ENCODE results near the gene FBXO45.
A peak's percentile ranks its signal among the peaks of the same experiment; 100 is the strongest.

DNA sequence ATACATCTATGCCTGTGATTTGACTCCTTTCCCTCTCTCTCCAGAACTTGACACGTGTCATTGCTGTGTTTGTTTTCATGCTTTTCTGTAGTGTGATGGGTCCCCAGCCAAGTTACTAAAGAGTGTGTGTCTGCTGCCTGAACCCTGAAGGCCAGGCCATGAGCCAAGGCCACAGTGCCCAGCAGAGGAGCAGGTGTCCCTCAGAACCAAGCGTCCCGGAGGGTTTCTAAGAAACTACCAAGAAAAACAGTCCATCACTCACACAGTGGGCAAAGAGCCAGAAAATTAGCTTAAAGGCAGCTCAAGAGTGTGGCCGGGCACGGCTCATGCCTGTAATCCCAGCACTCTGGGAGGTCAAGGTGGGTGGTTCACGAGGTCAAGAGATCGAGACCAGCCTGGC, 35.2 kb downstream of the FBXO45 start:
- TF ChIP-seq, protein P1, sequence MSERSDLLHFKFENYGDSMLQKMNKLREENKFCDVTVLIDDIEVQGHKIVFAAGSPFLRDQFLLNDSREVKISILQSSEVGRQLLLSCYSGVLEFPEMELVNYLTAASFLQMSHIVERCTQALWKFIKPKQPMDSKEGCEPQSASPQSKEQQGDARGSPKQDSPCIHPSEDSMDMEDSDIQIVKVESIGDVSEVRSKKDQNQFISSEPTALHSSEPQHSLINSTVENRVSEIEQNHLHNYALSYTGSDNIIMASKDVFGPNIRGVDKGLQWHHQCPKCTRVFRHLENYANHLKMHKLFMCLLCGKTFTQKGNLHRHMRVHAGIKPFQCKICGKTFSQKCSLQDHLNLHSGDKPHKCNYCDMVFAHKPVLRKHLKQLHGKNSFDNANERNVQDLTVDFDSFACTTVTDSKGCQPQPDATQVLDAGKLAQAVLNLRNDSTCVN (CRISPR knock-in tag; IDR thresholded peaks at IDR 0.05) = no peak
- TF ChIP-seq JUNB (CRISPR knock-in tag; conservative IDR thresholded peaks at IDR 0.05) = no peak
- no peak for TF ChIP-seq ZNF274 (IDR thresholded peaks at IDR 0.05; ENCODE audit: borderline replicate concordance, low read depth, low read length)
- TF ChIP-seq CREB1 (IDR thresholded peaks at IDR 0.05) = no peak
- TF ChIP-seq CREB1 (CRISPR knock-in tag; IDR thresholded peaks at IDR 0.05) = no peak
- no peak for TF ChIP-seq ZKSCAN1 (IDR thresholded peaks at IDR 0.05; ENCODE audit: low read depth, low read length)
- TF ChIP-seq, protein P2, sequence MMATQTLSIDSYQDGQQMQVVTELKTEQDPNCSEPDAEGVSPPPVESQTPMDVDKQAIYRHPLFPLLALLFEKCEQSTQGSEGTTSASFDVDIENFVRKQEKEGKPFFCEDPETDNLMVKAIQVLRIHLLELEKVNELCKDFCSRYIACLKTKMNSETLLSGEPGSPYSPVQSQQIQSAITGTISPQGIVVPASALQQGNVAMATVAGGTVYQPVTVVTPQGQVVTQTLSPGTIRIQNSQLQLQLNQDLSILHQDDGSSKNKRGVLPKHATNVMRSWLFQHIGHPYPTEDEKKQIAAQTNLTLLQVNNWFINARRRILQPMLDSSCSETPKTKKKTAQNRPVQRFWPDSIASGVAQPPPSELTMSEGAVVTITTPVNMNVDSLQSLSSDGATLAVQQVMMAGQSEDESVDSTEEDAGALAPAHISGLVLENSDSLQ (IDR thresholded peaks at IDR 0.05) = peak; percentile 74
- no peak for TF ChIP-seq CAMTA2 (CRISPR knock-in tag; conservative IDR thresholded peaks at IDR 0.05)
- TF ChIP-seq, protein P3, sequence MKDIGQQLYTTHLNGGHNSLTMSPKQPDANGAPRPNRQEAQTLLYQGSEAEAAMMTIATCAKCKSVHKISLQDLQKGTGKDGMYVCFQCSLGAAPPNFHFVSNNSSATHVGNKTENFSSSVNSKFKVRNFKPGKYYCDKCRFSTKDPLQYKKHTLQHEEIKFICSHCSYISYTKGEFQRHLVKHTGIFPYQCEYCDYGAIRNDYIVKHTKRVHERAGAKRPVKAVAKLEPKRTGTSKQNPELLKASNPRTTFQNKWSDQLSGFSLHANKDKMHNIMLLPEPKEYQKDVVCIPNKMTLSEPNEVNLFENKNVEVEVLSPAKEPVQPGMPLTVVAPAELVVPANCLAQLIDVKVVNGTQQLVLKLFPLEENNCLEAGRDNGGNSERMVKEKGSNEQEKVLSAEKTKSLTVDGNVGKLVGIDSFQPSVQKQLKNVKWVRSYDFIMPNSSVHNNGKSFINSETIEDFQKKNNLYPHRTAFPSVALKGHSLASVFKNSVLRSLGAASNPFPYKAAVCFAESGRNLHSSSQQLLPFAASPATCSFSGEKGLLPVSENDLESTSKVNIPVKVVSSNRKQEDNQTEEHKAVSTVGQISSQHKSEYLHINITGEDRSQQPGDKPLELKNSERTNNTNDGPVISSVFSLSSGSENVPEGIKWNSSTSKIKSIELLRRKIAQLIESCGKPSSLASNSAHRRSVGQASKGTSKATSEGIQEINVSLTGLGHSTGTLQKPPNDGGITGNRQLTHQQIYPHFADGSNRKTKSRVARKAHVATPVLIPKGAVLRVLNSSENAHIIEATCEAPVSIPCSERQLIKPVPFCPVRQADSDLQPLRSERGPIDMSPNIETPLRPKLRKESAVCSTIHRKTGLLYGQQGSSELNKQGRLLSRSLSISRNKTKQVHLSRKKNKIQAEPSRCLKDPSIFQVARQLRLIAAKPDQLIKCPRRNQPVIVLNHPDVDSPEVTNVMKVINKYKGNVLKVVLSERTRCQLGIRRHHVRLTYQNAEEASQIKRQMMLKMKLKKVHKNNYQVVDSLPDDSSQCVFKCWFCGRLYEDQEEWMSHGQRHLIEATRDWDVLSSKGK (CRISPR knock-in tag; IDR thresholded peaks at IDR 0.05) = no peak
- no peak for TF ChIP-seq RNF2 (IDR thresholded peaks at IDR 0.05)
